PC-9 (cell line): ENCODE data around the gene MYO18A.

Experiments
- EZH2 ChIP-seq: fragments of 200-600 bp; sonication (generic); IDR thresholded peaks from 2 replicates; pipeline ENCODE4 v1.8.0; 2017; ENCODE audit warnings: antibody characterized with exemption, low read depth
- TF ChIP-seq, protein P1 (sequence below): fragments of 200-600 bp; sonication (generic); conservative IDR thresholded peaks from 2 replicates; pipeline ENCODE4 v1.6.1; 2017; ENCODE audit warnings: mixed run types, antibody characterized with exemption, mild to moderate bottlenecking, moderate library complexity

DNA sequence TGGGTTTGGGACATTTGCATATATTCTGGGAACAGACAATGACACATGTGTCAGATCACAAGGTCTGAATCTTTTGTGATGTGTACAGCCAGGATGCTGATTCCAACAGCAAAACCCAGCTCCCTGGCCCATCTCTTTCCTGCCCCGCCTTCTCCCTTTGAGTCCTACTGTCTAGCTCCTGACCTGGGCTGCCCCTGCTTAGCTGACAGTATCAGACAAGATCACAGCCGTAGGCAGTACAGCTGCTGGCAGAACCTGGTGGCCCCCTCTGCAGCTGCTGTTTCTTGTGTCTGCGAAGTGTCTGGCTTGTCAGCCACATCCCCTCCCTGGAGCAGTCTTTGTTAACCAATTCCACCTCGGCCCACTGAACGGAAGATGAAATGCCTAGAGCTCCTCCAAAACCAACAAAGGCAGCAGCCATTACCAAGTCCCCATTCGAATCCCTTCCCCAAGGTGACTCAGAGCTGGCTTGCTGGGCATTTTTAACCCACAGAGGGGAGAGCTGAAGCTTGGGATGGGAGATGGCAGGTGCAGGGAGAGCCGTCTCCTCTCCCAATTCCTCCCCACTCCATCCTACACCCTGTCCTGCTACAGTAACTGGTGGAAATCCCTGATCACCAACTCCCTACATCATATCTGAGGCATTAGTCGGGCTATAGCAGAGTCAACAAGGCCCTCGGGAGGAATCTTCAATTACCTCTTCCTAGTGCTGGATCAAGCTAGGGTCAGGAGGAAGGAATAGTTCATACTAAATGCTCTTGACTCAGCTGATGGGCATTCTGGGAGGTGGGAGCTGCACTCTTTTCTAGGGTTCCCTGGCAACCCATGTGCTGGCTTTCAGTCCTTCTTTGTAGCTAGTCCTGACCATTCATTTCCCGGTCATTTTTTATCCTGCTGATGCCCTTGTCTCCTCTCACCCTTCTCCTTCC is 131.5 kb downstream of the MYO18A start:
- TF ChIP-seq, protein P1, sequence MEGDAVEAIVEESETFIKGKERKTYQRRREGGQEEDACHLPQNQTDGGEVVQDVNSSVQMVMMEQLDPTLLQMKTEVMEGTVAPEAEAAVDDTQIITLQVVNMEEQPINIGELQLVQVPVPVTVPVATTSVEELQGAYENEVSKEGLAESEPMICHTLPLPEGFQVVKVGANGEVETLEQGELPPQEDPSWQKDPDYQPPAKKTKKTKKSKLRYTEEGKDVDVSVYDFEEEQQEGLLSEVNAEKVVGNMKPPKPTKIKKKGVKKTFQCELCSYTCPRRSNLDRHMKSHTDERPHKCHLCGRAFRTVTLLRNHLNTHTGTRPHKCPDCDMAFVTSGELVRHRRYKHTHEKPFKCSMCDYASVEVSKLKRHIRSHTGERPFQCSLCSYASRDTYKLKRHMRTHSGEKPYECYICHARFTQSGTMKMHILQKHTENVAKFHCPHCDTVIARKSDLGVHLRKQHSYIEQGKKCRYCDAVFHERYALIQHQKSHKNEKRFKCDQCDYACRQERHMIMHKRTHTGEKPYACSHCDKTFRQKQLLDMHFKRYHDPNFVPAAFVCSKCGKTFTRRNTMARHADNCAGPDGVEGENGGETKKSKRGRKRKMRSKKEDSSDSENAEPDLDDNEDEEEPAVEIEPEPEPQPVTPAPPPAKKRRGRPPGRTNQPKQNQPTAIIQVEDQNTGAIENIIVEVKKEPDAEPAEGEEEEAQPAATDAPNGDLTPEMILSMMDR: no peak
- TF ChIP-seq EZH2: no peak
